HepG2 (cell line): ENCODE results near the gene ZBTB22. TPM values are rescaled to one million over a fixed set of nuclear protein-coding genes. Genes with fewer than 3 reads are reported as not detected.
A peak's percentile ranks its signal among the peaks of the same experiment; 100 is the strongest.

Experiments used
- CAMTA2 ChIP-seq: sonication (generic); formaldehyde crosslinking; IDR thresholded peaks from 2 replicates; pipeline ENCODE4 v1.4.0; 2020; ENCODE audit warnings: mild to moderate bottlenecking, missing genetic modification reagents, borderline replicate concordance
- KAT7 ChIP-seq: IDR thresholded peaks from 2 replicates; pipeline ENCODE4 v1.6.1; 2018; ENCODE audit warnings: borderline replicate concordance, missing compliant biosample characterization
- KLF13 ChIP-seq: sonication (generic); formaldehyde crosslinking; IDR thresholded peaks from 2 replicates; pipeline ENCODE4 v1.4.0; 2020; ENCODE audit warnings: mild to moderate bottlenecking, missing genetic modification reagents
- RAD51 ChIP-seq: fragments of 450-650 bp; IDR thresholded peaks from 2 replicates; pipeline ENCODE4 v1.6.1; 2016; ENCODE audit warnings: borderline replicate concordance
- RELA ChIP-seq: sonication (generic); formaldehyde crosslinking; IDR thresholded peaks from 2 replicates; pipeline ENCODE4 v1.4.0; 2020; ENCODE audit warnings: missing genetic modification reagents
- TCF7 ChIP-seq: sonication (generic); IDR thresholded peaks from 2 replicates; pipeline ENCODE4 v1.6.1; 2016; ENCODE audit warnings: antibody characterized with exemption, low read depth
- TFE3 ChIP-seq: IDR thresholded peaks from 2 replicates; pipeline ENCODE4 v1.6.1; 2016
- TGIF2 ChIP-seq: IDR thresholded peaks from 2 replicates; pipeline ENCODE4 v1.6.1; 2016; ENCODE audit warnings: control low read depth, missing compliant biosample characterization
- ZNF549 ChIP-seq: sonication (generic); formaldehyde crosslinking; IDR thresholded peaks from 2 replicates; pipeline ENCODE4 v1.5.0; 2020; ENCODE audit warnings: missing genetic modification reagents
- ZNF567 ChIP-seq: sonication (generic); formaldehyde crosslinking; IDR thresholded peaks from 2 replicates; pipeline ENCODE4 v1.8.1; 2023; ENCODE audit warnings: mild to moderate bottlenecking, missing genetic modification reagents, borderline replicate concordance
- ZNF776 ChIP-seq: sonication (generic); formaldehyde crosslinking; IDR thresholded peaks from 2 replicates; pipeline ENCODE4 v1.4.0; 2020; ENCODE audit warnings: mild to moderate bottlenecking, missing genetic modification reagents
- ZNF850 ChIP-seq: sonication (generic); formaldehyde crosslinking; conservative IDR thresholded peaks from 2 replicates; pipeline ENCODE4 v1.9.0; 2021; ENCODE audit warnings: mild to moderate bottlenecking, missing genetic modification reagents
- polyA plus RNA-seq, 8 experiments: library from polyadenylated mRNA; depleted of rRNA in 3 of 8; stranded (reverse) in 7 of 8; unstranded in 1 of 8; fragments of >200 nt; fragmentation: Illumina TruSeq in 4 of 8; extraction: Trizol in 4 of 8; gene quantifications; 2 replicates each; pipeline versions ENCODE4 v1.2.1 to v1.2.3, GENCODE V29; 2011 to 2016; ENCODE audit warnings: low read depth in 4 of 8, missing spikeins in 1 of 8, mixed read lengths in 1 of 8; ENCODE audit not compliant: insufficient read depth in 1 of 8
- total RNA-seq, 5 experiments: library from RNA; depleted of rRNA; stranded (reverse); fragments of >200 nt; fragmentation: Illumina TruSeq; extraction: Trizol; gene quantifications; 2 replicates each; pipeline ENCODE4 v1.2.3, GENCODE V29; 2016; ENCODE audit warnings: low read depth in 1 of 5
- TF ChIP-seq, protein P1 (sequence below): sonication (generic); formaldehyde crosslinking; IDR thresholded peaks from 2 replicates; pipeline ENCODE4 v1.5.1; 2020; ENCODE audit warnings: mild to moderate bottlenecking, missing genetic modification reagents, moderate library complexity
- TF ChIP-seq, protein P2 (sequence below): sonication (generic); formaldehyde crosslinking; IDR thresholded peaks from 2 replicates; pipeline ENCODE4 v1.4.0; 2020; ENCODE audit warnings: missing genetic modification reagents
- TF ChIP-seq, protein P3 (sequence below): sonication (generic); formaldehyde crosslinking; IDR thresholded peaks from 2 replicates; pipeline ENCODE4 v1.5.1; 2020; ENCODE audit warnings: missing genetic modification reagents, mild to moderate bottlenecking, borderline replicate concordance
- TF ChIP-seq, protein P4 (sequence below): IDR thresholded peaks from 2 replicates; pipeline ENCODE4 v1.6.1; 2012; ENCODE audit warnings: inconsistent platforms
- TF ChIP-seq, protein P5 (sequence below): IDR thresholded peaks from 2 replicates; pipeline ENCODE4 v1.6.1; 2016; ENCODE audit warnings: missing compliant biosample characterization, missing genetic modification reagents, borderline replicate concordance

The ZBTB22 gene
- total and polyA plus RNA-seq, 2 of the 13 experiments (the other 11 are each of a cell fraction or from before 2014, with no cell fraction given), result 8.0 to 10.6 TPM

GRCh38 chr6:33277663-33278391 is 39.7 kb downstream of the ZBTB22 start (continued):
- TF ChIP-seq, protein P1, sequence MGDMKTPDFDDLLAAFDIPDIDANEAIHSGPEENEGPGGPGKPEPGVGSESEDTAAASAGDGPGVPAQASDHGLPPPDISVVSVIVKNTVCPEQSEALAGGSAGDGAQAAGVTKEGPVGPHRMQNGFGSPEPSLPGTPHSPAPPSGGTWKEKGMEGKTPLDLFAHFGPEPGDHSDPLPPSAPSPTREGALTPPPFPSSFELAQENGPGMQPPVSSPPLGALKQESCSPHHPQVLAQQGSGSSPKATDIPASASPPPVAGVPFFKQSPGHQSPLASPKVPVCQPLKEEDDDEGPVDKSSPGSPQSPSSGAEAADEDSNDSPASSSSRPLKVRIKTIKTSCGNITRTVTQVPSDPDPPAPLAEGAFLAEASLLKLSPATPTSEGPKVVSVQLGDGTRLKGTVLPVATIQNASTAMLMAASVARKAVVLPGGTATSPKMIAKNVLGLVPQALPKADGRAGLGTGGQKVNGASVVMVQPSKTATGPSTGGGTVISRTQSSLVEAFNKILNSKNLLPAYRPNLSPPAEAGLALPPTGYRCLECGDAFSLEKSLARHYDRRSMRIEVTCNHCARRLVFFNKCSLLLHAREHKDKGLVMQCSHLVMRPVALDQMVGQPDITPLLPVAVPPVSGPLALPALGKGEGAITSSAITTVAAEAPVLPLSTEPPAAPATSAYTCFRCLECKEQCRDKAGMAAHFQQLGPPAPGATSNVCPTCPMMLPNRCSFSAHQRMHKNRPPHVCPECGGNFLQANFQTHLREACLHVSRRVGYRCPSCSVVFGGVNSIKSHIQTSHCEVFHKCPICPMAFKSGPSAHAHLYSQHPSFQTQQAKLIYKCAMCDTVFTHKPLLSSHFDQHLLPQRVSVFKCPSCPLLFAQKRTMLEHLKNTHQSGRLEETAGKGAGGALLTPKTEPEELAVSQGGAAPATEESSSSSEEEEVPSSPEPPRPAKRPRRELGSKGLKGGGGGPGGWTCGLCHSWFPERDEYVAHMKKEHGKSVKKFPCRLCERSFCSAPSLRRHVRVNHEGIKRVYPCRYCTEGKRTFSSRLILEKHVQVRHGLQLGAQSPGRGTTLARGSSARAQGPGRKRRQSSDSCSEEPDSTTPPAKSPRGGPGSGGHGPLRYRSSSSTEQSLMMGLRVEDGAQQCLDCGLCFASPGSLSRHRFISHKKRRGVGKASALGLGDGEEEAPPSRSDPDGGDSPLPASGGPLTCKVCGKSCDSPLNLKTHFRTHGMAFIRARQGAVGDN, result peak; percentile 37
- no peak for TF ChIP-seq ZNF567
- no peak for TF ChIP-seq ZNF549 (CRISPR knock-in tag)
- no peak for TF ChIP-seq CAMTA2
- no peak for TF ChIP-seq TFE3 (CRISPR knock-in tag)
- TF ChIP-seq KLF13, result no peak
- TF ChIP-seq RELA (CRISPR knock-in tag), result no peak
- TF ChIP-seq, protein P2, sequence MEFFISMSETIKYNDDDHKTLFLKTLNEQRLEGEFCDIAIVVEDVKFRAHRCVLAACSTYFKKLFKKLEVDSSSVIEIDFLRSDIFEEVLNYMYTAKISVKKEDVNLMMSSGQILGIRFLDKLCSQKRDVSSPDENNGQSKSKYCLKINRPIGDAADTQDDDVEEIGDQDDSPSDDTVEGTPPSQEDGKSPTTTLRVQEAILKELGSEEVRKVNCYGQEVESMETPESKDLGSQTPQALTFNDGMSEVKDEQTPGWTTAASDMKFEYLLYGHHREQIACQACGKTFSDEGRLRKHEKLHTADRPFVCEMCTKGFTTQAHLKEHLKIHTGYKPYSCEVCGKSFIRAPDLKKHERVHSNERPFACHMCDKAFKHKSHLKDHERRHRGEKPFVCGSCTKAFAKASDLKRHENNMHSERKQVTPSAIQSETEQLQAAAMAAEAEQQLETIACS (CRISPR knock-in tag), result 0 out of 2 replicates have a peak, but pooled peaks have one; percentile 11
- TF ChIP-seq, protein P3, sequence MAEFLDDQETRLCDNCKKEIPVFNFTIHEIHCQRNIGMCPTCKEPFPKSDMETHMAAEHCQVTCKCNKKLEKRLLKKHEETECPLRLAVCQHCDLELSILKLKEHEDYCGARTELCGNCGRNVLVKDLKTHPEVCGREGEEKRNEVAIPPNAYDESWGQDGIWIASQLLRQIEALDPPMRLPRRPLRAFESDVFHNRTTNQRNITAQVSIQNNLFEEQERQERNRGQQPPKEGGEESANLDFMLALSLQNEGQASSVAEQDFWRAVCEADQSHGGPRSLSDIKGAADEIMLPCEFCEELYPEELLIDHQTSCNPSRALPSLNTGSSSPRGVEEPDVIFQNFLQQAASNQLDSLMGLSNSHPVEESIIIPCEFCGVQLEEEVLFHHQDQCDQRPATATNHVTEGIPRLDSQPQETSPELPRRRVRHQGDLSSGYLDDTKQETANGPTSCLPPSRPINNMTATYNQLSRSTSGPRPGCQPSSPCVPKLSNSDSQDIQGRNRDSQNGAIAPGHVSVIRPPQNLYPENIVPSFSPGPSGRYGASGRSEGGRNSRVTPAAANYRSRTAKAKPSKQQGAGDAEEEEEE (CRISPR knock-in tag), result no peak
- TF ChIP-seq KAT7 (CRISPR knock-in tag), result no peak
- no peak for TF ChIP-seq TCF7
- TF ChIP-seq, protein P4, sequence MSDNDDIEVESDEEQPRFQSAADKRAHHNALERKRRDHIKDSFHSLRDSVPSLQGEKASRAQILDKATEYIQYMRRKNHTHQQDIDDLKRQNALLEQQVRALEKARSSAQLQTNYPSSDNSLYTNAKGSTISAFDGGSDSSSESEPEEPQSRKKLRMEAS, result 0 out of 2 replicates have a peak, but pooled peaks have one; percentile 15
- TF ChIP-seq, protein P5, sequence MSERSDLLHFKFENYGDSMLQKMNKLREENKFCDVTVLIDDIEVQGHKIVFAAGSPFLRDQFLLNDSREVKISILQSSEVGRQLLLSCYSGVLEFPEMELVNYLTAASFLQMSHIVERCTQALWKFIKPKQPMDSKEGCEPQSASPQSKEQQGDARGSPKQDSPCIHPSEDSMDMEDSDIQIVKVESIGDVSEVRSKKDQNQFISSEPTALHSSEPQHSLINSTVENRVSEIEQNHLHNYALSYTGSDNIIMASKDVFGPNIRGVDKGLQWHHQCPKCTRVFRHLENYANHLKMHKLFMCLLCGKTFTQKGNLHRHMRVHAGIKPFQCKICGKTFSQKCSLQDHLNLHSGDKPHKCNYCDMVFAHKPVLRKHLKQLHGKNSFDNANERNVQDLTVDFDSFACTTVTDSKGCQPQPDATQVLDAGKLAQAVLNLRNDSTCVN (CRISPR knock-in tag), result no peak
- no peak for TF ChIP-seq RAD51
- TF ChIP-seq TGIF2 (CRISPR knock-in tag), result no peak
- no peak for TF ChIP-seq ZNF850 (CRISPR knock-in tag)
- no peak for TF ChIP-seq ZNF776 (CRISPR knock-in tag)
